Measurements from ENCODE around the gene PRKCH. TPM values are rescaled to one million over a fixed set of nuclear protein-coding genes. Genes with fewer than 3 reads are reported as not detected.
A peak's percentile ranks its signal among the peaks of the same experiment; 100 is the strongest.

Gene PRKCH
- total RNA-seq, 5 donors from 2014 or later (not counting 1 experiment from before 2014, with no cell fraction given), result 267 to 436 (median 326) TPM

DNA sequence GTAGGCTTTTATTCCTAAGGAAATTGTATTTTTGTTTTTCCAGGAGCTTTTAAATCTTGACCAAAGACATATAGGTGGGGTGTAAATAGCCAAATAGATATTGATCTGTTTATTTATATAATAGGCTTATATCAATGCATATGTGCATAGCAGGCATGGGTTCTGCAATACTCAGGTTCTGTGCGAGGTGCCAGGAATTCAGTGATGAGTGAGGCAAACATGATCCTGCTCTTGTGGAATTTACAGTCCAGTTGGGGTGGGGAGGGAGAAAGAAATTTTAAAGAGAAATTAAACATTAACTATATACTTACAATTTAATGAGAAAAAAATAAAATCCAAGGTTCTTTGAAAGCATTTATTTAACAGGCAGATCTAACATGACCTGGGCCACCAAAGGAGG lies 213.7 kb downstream of the PRKCH start:
- Histone ChIP-seq H3K27ac (ENCODE audit: low read length) (no peak overlapping the region), H3K4me1 (ENCODE audit: control insufficient read depth in 1 of 2, extremely low read depth in 1 of 2, insufficient read depth in 2 of 2, low read length in 2 of 2) (peaks cover 0 to 20% of the 10 kb centered on the region in 2 experiments), H3K36me3 (ENCODE audit: control insufficient read depth in 2 of 2, extremely low read depth in 1 of 2, insufficient read depth in 1 of 2, low read length in 1 of 2) (peaks cover 6 to 99% of the 10 kb centered on the region in 2 donors), H3K9me3 (no peaks in the 10 kb centered on the region), H3K27me3 (replicated peaks in 1 of 2; ENCODE audit: control insufficient read depth in 2 of 2, extremely low read depth in 1 of 2, insufficient read depth in 2 of 2, low read length in 1 of 2) (no peaks in the 10 kb centered on the region), H3K4me3 (ENCODE audit: control insufficient read depth in 1 of 2, extremely low read depth in 1 of 2, low read length in 1 of 2) (no peak overlapping the region)
- DNase-seq, result no peak
- no CpG with 5 or more reads among the region's 1 CpG for WGBS (ENCODE audit: insufficient coverage)
- Mint-ChIP-seq H3K27me3 (no peaks in the 10 kb centered on the region), H3K36me3 (peaks cover 73% of the 10 kb centered on the region), H3K27ac (peak overlapping the region; percentile 57 to 77), H3K4me1 (peaks cover 64 to 89% (median 72%) of the 10 kb centered on the region in 3 donors), H3K4me3 (no peak overlapping the region), H3K9me3 (no peaks in the 10 kb centered on the region)
- POLR2A ChIA-PET, result interaction anchor here in 1 of 2 donors (1.0 kb wide), 1 partner anchor 46 kb away, joined by 3 read pairs; no protein-coding TSS in a partner anchor
- CTCF ChIA-PET, result interaction anchor here in 1 of 2 donors (0.6 kb wide), 2 partner anchors 11 to 47 kb away, joined by 3 read pairs; no protein-coding TSS in a partner anchor
- no peak for ATAC-seq (replicated peaks in 1 of 4)

DNA sequence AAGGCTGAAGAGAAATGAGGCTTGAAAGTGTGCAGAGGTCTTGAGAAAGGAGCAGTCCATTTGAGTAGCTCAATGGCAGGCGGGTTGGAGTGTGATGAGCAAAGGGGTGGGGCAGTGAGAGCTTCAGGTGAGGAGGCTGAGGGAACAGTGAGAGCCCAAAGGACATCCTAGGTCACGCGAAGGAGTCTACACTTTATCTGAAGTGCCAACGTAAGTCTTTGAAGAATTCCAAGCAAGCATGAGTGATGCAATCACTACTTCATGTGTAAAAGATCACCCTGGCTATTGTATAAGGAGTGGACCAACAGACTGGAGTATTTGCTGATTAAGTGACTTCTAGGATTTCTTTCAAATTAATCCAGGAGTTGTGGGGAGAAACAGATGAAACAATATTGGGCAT lies 214.1 kb downstream of the PRKCH start:
- Histone ChIP-seq H3K27ac (ENCODE audit: low read length) (no peak overlapping the region), H3K4me1 (ENCODE audit: control insufficient read depth in 1 of 2, extremely low read depth in 1 of 2, insufficient read depth in 2 of 2, low read length in 2 of 2) (peaks cover 0 to 17% of the 10 kb centered on the region in 2 experiments), H3K27me3 (replicated peaks in 1 of 2; ENCODE audit: control insufficient read depth in 2 of 2, extremely low read depth in 1 of 2, insufficient read depth in 2 of 2, low read length in 1 of 2) (no peaks in the 10 kb centered on the region), H3K36me3 (ENCODE audit: control insufficient read depth in 2 of 2, extremely low read depth in 1 of 2, insufficient read depth in 1 of 2, low read length in 1 of 2) (peaks cover 6 to 99% of the 10 kb centered on the region in 2 donors), H3K4me3 (ENCODE audit: control insufficient read depth in 1 of 2, extremely low read depth in 1 of 2, low read length in 1 of 2) (no peak overlapping the region), H3K9me3 (no peaks in the 10 kb centered on the region)
- no peaks in the 10 kb centered on the region for H3K9me3 Mint-ChIP-seq
- no peak for ATAC-seq (replicated peaks in 1 of 4)
- no peak overlapping the region for H3K4me3 Mint-ChIP-seq
- no peaks in the 10 kb centered on the region for H3K27me3 Mint-ChIP-seq
- ChIA-PET CTCF (no interaction called here), POLR2A (interaction anchor here (0.7 to 1.0 kb wide), 2 partner anchors 14 to 47 kb away, joined by 3 to 4 read pairs; no protein-coding TSS in a partner anchor)
- peak overlapping the region; percentile 47 to 77 for H3K27ac Mint-ChIP-seq
- peaks cover 61 to 85% (median 69%) of the 10 kb centered on the region in 3 donors for H3K4me1 Mint-ChIP-seq
- no peak for DNase-seq
- peaks cover 71% of the 10 kb centered on the region for H3K36me3 Mint-ChIP-seq
- WGBS (ENCODE audit: insufficient coverage), result 95% methylated on average over 3 of the region's 4 CpGs

DNA sequence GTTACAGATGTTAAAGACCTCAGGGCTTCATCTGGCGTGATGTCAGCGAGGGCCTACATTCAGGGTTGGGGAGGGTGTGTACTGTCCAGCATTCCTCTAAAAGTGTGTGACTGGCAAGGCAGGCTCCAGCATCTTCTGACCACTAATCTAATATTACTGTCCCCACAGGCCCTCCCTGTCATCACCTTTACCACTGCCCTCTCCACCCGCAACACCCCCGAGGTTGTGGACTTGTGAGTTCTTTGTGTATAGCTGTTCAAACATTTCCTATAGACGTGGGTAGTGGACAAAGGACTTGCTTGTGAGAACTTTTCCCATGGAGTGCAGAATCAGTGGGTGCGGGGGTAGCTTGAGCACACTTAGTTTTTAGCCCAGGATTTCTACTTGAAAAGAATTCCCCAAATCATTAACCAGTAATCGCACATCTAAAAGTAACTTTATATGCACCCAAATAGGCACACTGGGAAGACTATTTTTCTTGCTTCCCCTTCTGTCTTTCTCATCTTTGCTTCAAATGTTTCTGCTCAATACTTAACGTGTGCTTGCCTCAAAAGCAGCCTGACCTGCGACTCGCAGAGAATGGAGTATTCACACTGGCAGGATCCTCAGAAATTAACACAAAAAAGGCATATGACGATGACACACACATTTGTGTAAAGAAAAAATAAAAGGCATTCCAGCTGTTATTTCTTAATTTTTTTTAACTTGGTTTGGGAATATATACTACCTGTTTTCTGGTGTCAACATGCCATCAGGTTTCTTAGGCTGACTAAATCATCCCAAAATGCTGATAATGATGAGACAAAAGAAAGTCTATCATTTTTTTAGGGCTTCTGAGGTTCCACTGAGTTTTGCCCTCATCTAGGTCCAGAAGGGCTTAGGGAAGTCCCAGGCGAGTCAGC lies 215.5 kb downstream of the PRKCH start:
- no peaks in the 10 kb centered on the region for H3K27me3 Mint-ChIP-seq
- ChIA-PET POLR2A (no interaction called here), CTCF (interaction anchor here (0.5 to 1.4 kb wide), 3 partner anchors 65 to 899 kb away, joined by 3 to 4 read pairs (median 4); no protein-coding TSS in a partner anchor)
- peaks cover 0 to 17% of the 10 kb centered on the region in 2 experiments for H3K4me1 ChIP-seq (ENCODE audit: control insufficient read depth in 1 of 2, extremely low read depth in 1 of 2, insufficient read depth in 2 of 2, low read length in 2 of 2)
- no peaks in the 10 kb centered on the region for H3K9me3 ChIP-seq
- H3K27ac ChIP-seq (ENCODE audit: low read length), result no peak overlapping the region
- H3K4me3 ChIP-seq (ENCODE audit: control insufficient read depth in 1 of 2, extremely low read depth in 1 of 2, low read length in 1 of 2), result no peak overlapping the region
- WGBS (ENCODE audit: insufficient coverage), result 85% methylated on average over 2 of the region's 12 CpGs
- H3K36me3 ChIP-seq (ENCODE audit: control insufficient read depth in 2 of 2, extremely low read depth in 1 of 2, insufficient read depth in 1 of 2, low read length in 1 of 2), result peaks cover 6 to 99% of the 10 kb centered on the region in 2 donors
- no peak overlapping the region for H3K4me3 Mint-ChIP-seq
- peaks cover 79% of the 10 kb centered on the region for H3K36me3 Mint-ChIP-seq
- H3K4me1 Mint-ChIP-seq, result peaks cover 56 to 78% (median 60%) of the 10 kb centered on the region in 3 donors
- peak overlapping the region; percentile 77 to 80 for H3K27ac Mint-ChIP-seq
- H3K9me3 Mint-ChIP-seq, result no peaks in the 10 kb centered on the region
- ATAC-seq (replicated peaks in 1 of 4) (peak in 1 of 4 experiments; percentile 34), DNase-seq (no peak)
- H3K27me3 ChIP-seq (replicated peaks in 1 of 2; ENCODE audit: control insufficient read depth in 2 of 2, extremely low read depth in 1 of 2, insufficient read depth in 2 of 2, low read length in 1 of 2), result no peaks in the 10 kb centered on the region

DNA sequence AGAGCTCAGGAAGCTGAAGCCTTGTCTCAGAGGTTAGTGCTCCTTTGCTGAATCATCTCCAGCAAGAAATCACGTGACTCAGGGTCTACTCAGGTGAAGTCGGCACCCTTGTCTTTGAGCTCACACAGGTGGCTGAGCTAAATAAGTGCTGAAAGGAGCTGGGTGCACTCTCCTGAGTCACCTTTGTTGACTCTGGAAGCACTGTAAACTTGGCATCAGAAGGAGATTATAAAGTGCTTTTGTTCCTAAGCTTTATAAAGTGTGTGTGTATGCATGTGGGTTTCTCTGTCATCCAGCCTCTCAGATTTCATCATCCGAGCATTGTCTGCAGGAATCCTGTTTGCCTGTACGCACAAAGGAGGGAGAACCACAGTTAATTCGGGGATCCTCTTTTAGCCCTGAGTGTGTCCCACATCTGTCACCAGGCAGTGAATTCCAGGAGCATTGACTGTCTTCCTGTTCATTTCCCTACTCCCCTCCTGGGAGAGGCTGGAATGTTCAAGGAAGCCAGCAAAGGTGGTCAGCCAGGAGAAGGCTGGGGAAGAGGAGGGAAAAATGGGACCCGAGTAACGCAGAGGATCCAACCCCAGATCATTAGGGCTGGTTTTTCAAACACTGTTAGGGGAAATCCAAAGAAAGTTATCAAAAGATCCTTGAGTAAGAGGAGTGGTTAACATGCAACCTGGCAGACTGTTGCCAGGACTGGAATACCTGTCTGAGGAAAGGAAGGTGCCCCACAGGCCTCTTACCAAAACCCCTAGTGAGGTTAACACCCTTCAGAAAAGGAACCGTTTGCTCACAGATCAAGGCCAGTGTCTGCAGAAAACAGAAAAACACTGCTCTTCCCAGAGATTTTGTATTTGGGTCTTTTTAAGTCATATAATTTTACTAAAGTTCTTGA lies 216.4 kb downstream of the PRKCH start:
- Histone ChIP-seq H3K4me3 (ENCODE audit: control insufficient read depth in 1 of 2, extremely low read depth in 1 of 2, low read length in 1 of 2) (no peak overlapping the region), H3K9me3 (no peaks in the 10 kb centered on the region), H3K4me1 (ENCODE audit: control insufficient read depth in 1 of 2, extremely low read depth in 1 of 2, insufficient read depth in 2 of 2, low read length in 2 of 2) (peaks cover 0 to 15% of the 10 kb centered on the region in 2 experiments), H3K27me3 (replicated peaks in 1 of 2; ENCODE audit: control insufficient read depth in 2 of 2, extremely low read depth in 1 of 2, insufficient read depth in 2 of 2, low read length in 1 of 2) (no peaks in the 10 kb centered on the region), H3K27ac (ENCODE audit: low read length) (peak overlapping the region; percentile 20), H3K36me3 (ENCODE audit: control insufficient read depth in 2 of 2, extremely low read depth in 1 of 2, insufficient read depth in 1 of 2, low read length in 1 of 2) (peaks cover 6 to 99% of the 10 kb centered on the region in 2 donors)
- peak overlapping the region; percentile 77 to 80 for H3K27ac Mint-ChIP-seq
- no peak overlapping the region for H3K4me3 Mint-ChIP-seq
- DNase-seq (peak in 2 of 35 experiments; percentile 9 to 22), ATAC-seq (replicated peaks in 1 of 4) (peak in 1 of 4 experiments; percentile 45)
- H3K9me3 Mint-ChIP-seq, result no peaks in the 10 kb centered on the region
- H3K36me3 Mint-ChIP-seq, result peaks cover 77% of the 10 kb centered on the region
- H3K4me1 Mint-ChIP-seq, result peaks cover 53 to 69% (median 57%) of the 10 kb centered on the region in 3 donors
- ChIA-PET POLR2A (no interaction called here), CTCF (interaction anchor here (0.6 to 1.4 kb wide), 2 partner anchors 9 to 66 kb away, joined by 4 to 5 read pairs; no protein-coding TSS in a partner anchor)
- WGBS (ENCODE audit: insufficient coverage), result 75% methylated on average over 5 of the region's 8 CpGs
- H3K27me3 Mint-ChIP-seq, result no peaks in the 10 kb centered on the region

DNA sequence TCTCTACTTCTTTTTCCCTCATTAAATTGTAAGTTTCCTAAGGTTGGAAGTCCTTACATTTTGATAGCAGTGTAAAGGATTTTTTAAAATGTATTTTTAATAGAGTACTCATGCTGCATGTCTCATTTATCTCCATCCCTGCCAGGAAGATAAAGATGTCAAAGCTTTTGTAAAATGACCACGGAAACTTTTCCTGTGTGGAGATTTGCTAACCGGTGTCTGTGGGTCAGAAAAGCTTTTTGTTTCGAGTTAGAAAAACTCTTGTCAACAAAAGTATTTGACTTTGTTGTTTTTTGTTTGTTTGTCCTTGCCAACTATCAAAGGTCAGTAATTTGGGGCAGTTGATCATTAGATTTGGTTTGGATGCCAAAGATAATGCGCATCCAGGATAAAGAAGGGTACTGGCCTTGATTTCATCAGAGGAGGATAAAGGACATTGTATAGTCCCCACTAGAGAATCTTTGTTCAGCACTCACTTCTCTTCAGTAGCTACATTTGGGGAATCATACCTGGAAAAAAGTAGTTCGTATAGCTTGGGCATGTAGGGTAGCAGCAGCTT lies 217.2 kb downstream of the PRKCH start:
- Histone ChIP-seq H3K36me3 (ENCODE audit: control insufficient read depth in 2 of 2, extremely low read depth in 1 of 2, insufficient read depth in 1 of 2, low read length in 1 of 2) (peaks cover 6 to 99% of the 10 kb centered on the region in 2 donors), H3K4me1 (ENCODE audit: control insufficient read depth in 1 of 2, extremely low read depth in 1 of 2, insufficient read depth in 2 of 2, low read length in 2 of 2) (peaks cover 0 to 10% of the 10 kb centered on the region in 2 experiments), H3K9me3 (no peaks in the 10 kb centered on the region), H3K27ac (ENCODE audit: low read length) (no peak overlapping the region), H3K27me3 (replicated peaks in 1 of 2; ENCODE audit: control insufficient read depth in 2 of 2, extremely low read depth in 1 of 2, insufficient read depth in 2 of 2, low read length in 1 of 2) (no peaks in the 10 kb centered on the region), H3K4me3 (ENCODE audit: control insufficient read depth in 1 of 2, extremely low read depth in 1 of 2, low read length in 1 of 2) (no peak overlapping the region)
- POLR2A ChIA-PET, result no interaction called here
- CTCF ChIA-PET, result no interaction called here
- WGBS (ENCODE audit: insufficient coverage), result 94% methylated on average over 4 of the region's 5 CpGs
- H3K27me3 Mint-ChIP-seq, result no peaks in the 10 kb centered on the region
- H3K4me3 Mint-ChIP-seq, result no peak overlapping the region
- ATAC-seq (replicated peaks in 1 of 4) (no peak), DNase-seq (no peak)
- no peaks in the 10 kb centered on the region for H3K9me3 Mint-ChIP-seq
- peaks cover 74% of the 10 kb centered on the region for H3K36me3 Mint-ChIP-seq
- H3K4me1 Mint-ChIP-seq, result peaks cover 46 to 67% (median 52%) of the 10 kb centered on the region in 3 donors
- H3K27ac Mint-ChIP-seq, result peak overlapping the region; percentile 77 to 80

Measured in T-cell (primary cell).